ENCODE data around the gene PRR5L.
"Not testable (repeated sequence)": the region's sequence is repeated elsewhere in the genome, so short reads cannot be mapped to it uniquely, and the experiment has no call there.

PRR5L gene

DNA sequence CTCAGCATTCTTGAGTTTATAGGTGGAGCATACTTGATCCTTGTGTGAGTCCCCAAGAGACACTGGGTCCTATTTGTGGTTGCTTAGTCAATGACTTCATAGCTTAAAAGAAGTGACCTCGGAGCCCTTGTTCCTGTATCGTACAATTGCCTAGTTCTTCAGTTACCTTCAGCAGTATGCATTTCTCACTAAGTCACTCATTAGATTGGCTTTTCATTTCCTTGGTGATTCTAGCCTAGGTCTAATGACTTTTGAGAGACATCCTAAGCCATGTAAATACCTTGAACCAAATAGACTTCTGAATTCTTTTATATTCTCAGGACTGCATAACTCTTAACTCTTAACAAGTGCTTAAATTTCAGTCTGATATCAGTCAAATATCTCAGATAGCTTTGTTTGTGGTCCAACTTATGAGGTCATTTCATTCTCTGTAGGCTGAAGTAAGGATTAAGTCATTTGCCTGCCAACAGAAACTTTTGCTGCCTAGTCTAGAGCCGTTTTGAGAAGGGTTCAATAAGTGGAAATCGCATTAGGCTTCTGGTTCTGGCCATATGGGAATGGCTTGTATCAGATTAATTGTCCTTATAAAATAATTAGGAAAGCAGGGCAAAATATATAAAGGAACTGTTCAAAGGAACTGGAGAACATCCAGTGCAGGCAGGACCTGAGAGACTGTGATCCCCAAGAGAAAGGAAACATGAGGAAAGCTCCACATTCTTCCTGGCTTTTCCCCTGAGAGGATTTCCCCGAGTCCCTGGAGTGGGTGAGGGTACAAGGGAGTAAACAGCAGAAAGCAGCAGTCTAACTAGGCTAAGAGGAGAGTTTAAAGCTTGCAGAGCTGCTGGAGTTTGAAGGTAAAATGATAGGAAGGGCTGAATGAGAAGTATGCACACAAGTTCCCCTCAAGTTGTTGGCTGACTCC, 174.1 kb downstream of the PRR5L start:
- DNase-seq = no peak

DNA sequence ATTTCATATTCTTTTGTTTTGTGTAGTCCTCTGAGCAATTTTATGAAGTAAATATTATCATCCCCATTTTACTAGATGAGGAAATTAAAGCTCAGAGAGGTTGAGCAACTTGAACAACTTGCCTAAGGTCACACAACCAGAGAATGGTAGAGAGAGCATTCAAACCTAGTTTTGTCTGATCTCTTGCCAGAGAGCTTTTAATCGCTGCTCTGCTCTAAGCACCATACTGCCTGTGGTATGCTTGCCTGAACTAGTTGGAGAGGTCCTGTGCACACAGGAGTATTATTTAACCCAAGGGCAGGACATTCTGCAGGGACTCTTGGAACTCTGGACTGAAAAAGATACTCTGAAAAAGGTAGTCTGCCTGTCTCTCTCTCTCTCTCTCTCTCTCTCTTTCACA, 175.5 kb downstream of the PRR5L start:
- no peak for DNase-seq

DNA sequence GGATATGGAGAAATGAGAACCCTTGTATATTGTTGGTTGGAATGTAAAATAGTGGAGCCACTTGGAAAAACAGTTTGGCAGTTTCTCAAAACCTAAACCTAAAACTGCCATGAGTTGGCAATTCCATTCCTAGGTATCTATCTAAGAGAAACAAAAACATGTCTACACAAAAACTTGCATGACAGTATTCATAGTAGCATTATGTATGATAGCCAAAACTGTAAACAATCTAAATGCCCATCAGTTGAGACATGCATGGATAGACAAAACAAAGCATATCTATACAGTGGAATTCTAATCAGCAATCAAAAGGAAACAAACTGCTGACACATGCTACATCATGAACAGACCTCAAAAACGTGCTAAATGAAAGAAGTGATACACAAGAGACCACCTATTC, 179.1 kb downstream of the PRR5L start:
- no peak for DNase-seq

DNA sequence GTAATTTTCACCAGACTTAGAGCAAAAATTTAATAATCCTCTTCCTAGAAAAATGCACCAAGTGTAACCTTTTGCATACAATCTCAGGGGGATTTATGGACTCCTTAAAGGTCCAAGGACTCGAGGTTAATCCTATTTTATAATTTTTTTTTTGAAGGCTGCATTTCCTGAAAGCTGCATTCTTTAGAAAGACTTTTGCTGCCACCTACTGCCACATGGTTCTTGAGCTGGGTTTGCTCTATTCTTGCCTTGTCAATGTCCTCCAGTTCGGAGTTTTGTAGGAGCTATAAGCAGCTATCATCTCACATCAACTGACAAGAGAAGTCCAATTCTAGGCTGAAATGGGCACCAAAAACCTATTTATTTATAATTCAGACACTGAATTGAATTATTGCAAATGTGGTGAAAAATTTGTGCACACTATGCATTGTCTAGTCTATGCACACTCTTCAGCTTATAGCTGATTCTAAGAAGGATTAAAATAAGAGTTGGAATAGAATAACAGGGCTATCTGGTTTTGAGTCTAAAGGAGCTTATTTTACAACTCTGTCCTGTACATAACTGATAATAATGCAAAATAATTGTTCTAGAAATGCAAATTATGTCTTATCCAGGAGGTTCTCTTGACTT, 182.7 kb downstream of the PRR5L start:
- DNase-seq = peak; percentile 41

DNA sequence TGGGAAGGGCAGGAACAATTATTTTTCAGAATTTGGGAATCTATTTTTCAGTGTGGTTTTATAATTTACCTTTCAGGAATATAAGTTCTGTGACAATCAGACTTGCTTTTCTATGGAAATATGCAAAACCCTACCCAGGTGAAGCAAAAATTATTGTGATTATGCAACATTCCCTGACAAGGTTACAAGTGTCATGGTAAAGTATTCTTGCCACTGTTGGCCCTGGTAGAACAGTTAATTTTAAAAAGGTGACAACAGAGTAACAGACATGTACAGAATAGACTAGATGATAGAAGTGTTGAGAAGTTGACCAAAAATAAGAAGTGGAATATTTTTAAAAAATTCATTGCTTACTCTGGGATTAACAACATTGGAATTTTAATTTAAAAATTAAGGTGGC, 184.7 kb downstream of the PRR5L start:
- DNase-seq = no peak

DNA sequence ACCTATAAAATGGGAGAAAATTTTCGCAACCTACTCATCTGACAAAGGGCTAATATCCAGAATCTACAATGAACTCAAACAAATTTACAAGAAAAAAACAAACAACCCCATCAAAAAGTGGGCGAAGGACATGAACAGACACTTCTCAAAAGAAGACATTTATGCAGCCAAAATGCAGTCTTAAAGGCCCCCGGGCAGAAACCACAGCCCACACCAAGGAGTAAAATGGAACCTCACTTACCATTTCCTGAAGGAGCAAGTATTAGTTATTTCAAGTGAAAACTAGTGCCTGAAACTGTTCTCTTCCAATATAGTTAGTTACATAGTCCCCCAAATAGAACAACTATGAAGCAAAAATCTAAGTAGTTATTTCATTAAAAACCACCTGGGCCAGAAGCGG, 187.0 kb downstream of the PRR5L start:
- DNase-seq = not testable (repeated sequence)

DNA sequence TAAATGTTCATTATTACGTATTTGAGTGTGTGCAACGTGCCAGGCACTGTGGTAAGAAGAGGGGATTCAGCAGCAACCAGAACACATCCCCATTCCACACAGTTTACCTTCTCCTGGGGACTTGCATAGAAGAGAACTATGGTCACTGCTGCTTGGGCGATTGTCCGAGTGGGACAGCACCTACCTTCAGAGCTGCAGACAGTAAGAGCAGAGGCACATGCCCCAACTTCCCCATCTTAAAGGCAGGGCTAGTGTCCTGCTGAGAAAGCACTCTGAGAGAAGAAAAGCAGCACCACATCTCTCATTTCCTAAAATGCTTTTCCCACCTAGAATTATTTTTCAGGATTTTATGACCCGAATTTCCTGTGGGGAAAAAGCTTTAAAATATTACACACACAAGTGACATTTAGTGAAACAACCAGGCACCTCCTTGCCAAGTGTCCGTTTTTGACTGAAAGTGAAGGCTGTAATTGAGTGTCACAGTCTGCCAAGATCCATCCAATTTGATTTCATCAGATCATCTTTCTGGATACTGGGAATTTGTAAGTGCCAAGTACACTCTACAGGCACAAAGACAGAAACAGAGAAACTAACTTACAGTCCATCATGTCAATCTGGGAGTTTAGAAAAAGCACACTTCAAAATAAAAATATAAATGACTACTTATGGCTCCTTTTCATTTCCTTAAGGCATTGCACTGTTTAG, 189.4 kb downstream of the PRR5L start:
- DNase-seq = no peak

GRCh38 chr11:36487619-36488018, 191.5 kb downstream of the PRR5L start:
- no peak for DNase-seq

GRCh38 chr11:36488096-36488495, 192.0 kb downstream of the PRR5L start:
- no peak for DNase-seq

DNA sequence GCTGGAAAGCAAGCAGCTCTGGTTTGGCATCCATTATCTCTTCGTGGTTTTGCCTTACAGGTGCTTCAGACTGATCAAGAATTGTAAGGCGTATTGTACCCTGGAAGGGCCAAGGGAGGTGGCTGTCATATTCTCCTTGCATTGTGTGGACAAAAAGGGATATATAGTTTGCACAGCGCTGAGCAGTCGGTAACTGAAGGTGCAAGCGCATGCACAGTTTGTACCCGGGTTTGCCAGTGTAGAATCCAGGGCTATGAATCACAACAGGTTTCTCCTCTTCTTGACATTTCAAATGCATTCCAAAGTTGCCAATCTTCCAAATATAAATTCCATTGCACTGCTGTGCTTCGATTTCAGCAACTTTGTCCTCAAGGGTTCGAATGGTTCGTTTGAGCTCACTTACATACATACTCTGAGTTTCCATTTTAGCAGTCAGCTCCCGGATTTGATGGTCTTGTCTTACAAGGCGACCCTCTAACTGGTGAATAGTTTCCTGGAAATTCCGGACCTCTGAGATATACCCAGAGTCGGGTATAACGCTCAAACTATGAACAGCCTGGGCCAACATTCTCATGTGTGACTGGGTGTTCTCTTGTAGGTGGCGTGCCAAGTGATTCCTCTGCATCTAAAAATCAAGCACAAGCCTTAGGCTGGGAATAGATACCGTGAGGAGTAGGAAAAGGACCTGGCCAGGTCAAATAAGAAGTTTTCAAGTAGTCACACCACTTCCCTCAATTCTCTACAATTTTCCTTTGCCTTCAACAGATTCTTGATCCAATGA, 194.1 kb downstream of the PRR5L start:
- DNase-seq = no peak

DNA sequence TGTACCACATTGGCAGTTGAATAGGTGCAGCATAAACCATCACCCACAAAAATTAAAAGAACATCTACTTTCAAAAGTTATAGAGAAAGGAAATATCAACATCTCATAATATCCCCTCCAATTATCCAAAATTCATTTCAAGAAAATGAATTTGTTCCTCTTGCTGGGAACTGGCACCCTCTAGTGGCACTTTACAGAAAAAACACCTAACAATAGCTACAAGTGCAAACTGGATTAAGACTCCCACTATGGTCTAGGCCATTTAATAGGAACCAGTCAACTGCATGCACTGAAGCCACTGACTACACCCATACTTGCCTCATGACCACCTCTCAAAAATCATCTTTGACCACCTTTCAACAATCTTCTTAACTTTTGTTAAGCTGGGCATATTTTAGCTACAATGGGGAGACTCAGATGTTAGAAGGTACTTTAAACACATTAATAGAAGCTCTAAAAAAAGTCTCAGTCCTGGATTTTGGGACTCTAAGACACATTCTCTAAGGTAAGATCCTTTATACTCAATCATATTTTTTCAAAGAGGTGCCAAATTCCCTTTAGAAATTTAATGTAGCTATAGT, 196.7 kb downstream of the PRR5L start:
- DNase-seq = peak; percentile 21

DNA sequence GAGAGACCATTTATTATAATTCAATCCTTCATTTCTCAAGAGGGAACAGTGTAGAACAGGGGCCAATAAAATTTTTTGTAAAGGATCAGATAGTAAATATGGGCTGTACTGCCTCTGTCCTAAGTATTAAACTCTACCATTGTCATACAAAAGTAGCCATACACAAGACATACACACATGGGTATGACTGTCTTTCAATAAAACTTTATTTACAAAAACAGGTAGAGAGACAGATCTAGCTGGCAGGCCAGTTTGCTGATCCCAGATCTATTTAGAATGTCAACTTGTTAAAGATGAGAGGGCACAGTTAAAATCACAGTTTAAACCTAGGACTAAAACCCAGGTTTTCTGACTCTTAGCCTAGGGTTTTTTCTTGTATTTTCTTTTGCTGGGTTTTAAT, 197.2 kb downstream of the PRR5L start:
- DNase-seq = no peak

GRCh38 chr11:36498721-36499120, 202.6 kb downstream of the PRR5L start:
- no peak for DNase-seq

GRCh38 chr11:36499315-36499714, 203.2 kb downstream of the PRR5L start:
- no peak for DNase-seq

DNA sequence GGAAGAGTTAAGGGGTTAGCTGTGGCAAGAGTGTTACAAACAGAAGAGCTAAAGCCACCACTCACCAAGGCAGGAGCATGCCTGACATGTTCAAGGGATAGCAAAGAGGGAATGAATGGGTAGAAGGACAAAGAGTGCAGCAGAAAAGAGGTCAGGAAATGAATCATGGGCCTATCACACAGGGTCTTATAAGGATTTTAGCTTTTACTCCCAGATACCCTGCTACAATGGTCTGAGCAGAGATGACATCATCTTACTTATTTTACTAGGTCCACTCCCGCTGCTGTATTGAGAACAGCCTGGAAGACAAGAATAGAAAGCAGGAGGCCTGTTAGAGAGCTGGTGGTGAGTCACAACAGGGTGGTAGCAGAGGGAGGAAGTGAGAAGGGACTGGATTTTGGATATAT, 204.2 kb downstream of the PRR5L start:
- no peak for DNase-seq

DNA sequence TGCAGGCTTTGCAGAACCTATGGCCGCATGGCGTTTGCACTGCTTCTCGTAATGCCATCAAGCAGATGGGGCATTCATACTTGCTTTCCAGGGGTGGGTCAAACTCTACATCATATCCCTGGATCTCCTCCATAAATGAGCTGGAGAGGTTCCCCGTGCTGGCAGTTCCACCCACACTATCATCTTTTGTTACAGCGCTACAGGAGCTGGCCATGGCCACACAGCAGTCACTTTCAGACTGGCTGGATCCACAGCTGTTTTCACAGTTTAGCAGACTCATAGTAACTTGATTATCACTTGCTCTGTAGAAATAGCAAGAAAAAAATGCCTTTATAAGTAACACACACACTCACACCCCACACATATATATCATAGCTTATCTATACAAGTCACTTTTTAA, 205.1 kb downstream of the PRR5L start:
- DNase-seq = no peak

GRCh38 chr11:36507824-36508489, 211.9 kb downstream of the PRR5L start:
- no peak for DNase-seq

DNA sequence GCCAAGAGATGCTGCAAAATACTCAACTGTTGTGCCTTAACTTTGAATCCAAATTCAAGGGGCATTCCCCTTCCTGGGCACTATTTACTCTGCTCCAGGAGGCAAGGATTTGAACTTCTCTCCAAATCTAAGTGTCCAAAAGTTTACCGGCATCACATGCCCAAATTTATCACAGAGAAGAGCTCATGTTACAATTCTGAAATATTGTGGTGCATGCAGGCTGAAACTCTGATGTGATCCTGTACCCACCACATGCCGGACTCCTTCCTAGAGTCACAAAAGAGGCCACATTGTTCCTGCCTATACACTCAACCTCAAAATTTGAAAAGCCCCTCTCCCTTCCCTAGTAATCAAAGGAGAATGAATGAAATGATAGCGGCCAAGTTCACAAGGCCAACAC, 212.7 kb downstream of the PRR5L start:
- DNase-seq = no peak

DNA sequence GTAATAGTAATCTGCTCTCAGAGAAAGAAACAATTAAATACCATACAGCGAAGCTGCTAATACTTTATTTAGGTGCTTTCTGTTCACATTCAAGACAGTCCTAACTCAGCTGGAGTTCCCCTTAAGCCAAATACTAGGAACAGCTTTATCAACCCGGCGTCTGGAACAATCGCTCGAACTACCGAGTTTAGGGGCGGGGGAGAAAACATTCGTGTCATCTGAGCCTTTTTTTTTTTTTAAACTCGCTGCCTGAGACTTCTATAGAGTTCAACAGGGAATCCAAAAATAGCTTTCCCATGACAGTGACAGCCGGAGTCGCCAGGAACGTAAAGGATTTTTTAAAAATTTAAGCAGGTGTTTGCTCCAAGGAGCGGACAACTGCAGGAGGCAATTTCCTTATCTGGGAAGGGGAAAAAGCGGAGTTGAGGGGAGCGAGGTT, 213.1 kb downstream of the PRR5L start:
- no peak for DNase-seq

GRCh38 chr11:36509694-36510593, 213.9 kb downstream of the PRR5L start, which contains the start of gene TRAF6:
Gene TRAF6, minus strand, starts transcription at chr11:36510272. Its CDS starts 8,757 bp downstream, at chr11:36501515.
- DNase-seq = peak; percentile 67

DNA sequence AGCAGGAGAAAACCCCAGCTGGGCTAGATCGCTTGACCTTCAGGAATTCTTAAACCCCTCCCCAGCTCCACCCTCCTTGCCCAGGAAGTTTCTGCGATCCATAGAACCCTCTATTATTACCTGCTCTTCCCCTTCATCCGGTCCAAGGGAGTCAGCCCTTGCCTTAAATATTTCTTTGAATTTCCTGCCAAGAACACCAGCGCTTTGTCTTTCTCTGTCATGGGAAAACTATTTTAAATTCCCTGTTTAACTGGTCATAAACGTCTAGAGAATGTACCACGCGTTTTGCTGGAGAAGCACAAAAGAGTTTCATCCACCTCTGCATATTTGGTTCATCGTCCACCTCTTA, 214.5 kb downstream of the PRR5L start:
- no peak for DNase-seq
